Endodermal cell (in vitro differentiated cells): ENCODE results near the gene LGALS3. TPM values are rescaled to one million over a fixed set of nuclear protein-coding genes. Genes with fewer than 3 reads are reported as not detected.

ENCODE experiments used
- DNase-seq: peaks from one replicate; pipeline ENCODE4 v3.0.0-alpha.2; 2017
- H3K27ac ChIP-seq: 2 replicates; pipeline ENCODE4 v1.5.1; 2013; ENCODE audit warnings: mild to moderate bottlenecking, low read depth, low read length, moderate library complexity
- H3K27me3 ChIP-seq: 2 replicates; pipeline ENCODE4 v1.6.1; 2013; ENCODE audit warnings: mild to moderate bottlenecking, low read length, moderate library complexity; ENCODE audit not compliant: insufficient read depth, control insufficient read depth, poor library complexity, severe bottlenecking
- H3K36me3 ChIP-seq: 2 replicates; pipeline ENCODE4 v1.7.0; 2013; ENCODE audit warnings: mild to moderate bottlenecking, low read length, moderate library complexity; ENCODE audit not compliant: control insufficient read depth, insufficient read depth
- H3K4me1 ChIP-seq: one replicate; pipeline ENCODE4 v1.7.0; 2013; ENCODE audit warnings: low read length; ENCODE audit not compliant: control insufficient read depth, insufficient read depth
- H3K4me3 ChIP-seq: 2 replicates; pipeline ENCODE4 v1.5.1; 2013; ENCODE audit warnings: mild to moderate bottlenecking, low read length, moderate library complexity
- H3K9ac ChIP-seq: 2 replicates; pipeline ENCODE4 v1.6.1; 2013; ENCODE audit warnings: mild to moderate bottlenecking, low read length, moderate library complexity; ENCODE audit not compliant: poor library complexity, severe bottlenecking; ENCODE audit errors: extremely low read depth
- H3K9me3 ChIP-seq: 2 replicates; pipeline ENCODE4 v1.6.1; 2013; ENCODE audit warnings: mild to moderate bottlenecking, low read length, moderate library complexity; ENCODE audit not compliant: control insufficient read depth
- H3K27ac Mint-ChIP-seq: 2 replicates; pipeline ENCODE4 v1.8.0; 2020; ENCODE audit warnings: mixed read lengths
- H3K27me3 Mint-ChIP-seq: 2 replicates; pipeline ENCODE4 v1.8.0; 2021; ENCODE audit warnings: mild to moderate bottlenecking, mixed read lengths; ENCODE audit not compliant: insufficient read depth
- H3K36me3 Mint-ChIP-seq: 2 replicates; pipeline ENCODE4 v1.8.0; 2020; ENCODE audit warnings: low read depth, mixed read lengths
- H3K4me1 Mint-ChIP-seq: 2 replicates; pipeline ENCODE4 v1.8.0; 2020; ENCODE audit warnings: mixed read lengths
- H3K4me3 Mint-ChIP-seq: 2 replicates; pipeline ENCODE4 v1.8.0; 2020; ENCODE audit warnings: mild to moderate bottlenecking, moderate library complexity, mixed read lengths
- H3K9me3 Mint-ChIP-seq: 2 replicates; pipeline ENCODE4 v1.8.0; 2020; ENCODE audit warnings: mild to moderate bottlenecking, mixed read lengths
- whole genome bisulfite sequencing, 2 experiments: methylation state at CpG; one replicate each; pipeline versions ENCODE4 v1.1.5 to v1.1.7; 2013; ENCODE audit warnings: missing lambda C conversion rate in 2 of 2, mixed read lengths in 1 of 2; ENCODE audit not compliant: insufficient coverage in 1 of 2, insufficient read length in 1 of 2; 5-methylcytosine and 5-hydroxymethylcytosine counted together
- total RNA-seq, 2 donors: library from RNA; stranded (reverse); fragmentation: NEBNext Ultra II Directional in 1 of 2; extraction: Animal tissue kit (Norgen Biotek cat#: 25700) in 1 of 2; gene quantifications; 2 replicates in 1 of 2; 3 replicates in 1 of 2; pipeline ENCODE4 v1.2.1, GENCODE V29; 2021
- TF ChIP-seq, protein P1 (sequence below): fragments of 200-600 bp; sonication (generic); conservative IDR thresholded peaks from 2 replicates; pipeline ENCODE4 v1.5.0; 2021; ENCODE audit warnings: antibody characterized with exemption, mild to moderate bottlenecking

LGALS3 gene
- total RNA-seq, 2 donors from 2014 or later, result 1.0 to 2.0 TPM

- H3K9me3 Mint-ChIP-seq, result no peaks in the 10 kb centered on the region
- Histone ChIP-seq H3K36me3 (no peaks in the 10 kb centered on the region), H3K4me3 (no peak overlapping the region), H3K27me3 (no peaks in the 10 kb centered on the region), H3K4me1 (peaks cover 21% of the 10 kb centered on the region), H3K9ac (no peak overlapping the region), H3K27ac (no peak overlapping the region), H3K9me3 (no peaks in the 10 kb centered on the region)
- H3K4me3 Mint-ChIP-seq, result no peak overlapping the region
- 92 to 100% methylated on average over 2 to 3 of the region's 3 CpGs for WGBS, 2 experiments
- TF ChIP-seq, protein P1, sequence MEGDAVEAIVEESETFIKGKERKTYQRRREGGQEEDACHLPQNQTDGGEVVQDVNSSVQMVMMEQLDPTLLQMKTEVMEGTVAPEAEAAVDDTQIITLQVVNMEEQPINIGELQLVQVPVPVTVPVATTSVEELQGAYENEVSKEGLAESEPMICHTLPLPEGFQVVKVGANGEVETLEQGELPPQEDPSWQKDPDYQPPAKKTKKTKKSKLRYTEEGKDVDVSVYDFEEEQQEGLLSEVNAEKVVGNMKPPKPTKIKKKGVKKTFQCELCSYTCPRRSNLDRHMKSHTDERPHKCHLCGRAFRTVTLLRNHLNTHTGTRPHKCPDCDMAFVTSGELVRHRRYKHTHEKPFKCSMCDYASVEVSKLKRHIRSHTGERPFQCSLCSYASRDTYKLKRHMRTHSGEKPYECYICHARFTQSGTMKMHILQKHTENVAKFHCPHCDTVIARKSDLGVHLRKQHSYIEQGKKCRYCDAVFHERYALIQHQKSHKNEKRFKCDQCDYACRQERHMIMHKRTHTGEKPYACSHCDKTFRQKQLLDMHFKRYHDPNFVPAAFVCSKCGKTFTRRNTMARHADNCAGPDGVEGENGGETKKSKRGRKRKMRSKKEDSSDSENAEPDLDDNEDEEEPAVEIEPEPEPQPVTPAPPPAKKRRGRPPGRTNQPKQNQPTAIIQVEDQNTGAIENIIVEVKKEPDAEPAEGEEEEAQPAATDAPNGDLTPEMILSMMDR, result no peak
- H3K36me3 Mint-ChIP-seq, result no peaks in the 10 kb centered on the region
- no peak for DNase-seq
- no peak overlapping the region for H3K27ac Mint-ChIP-seq
- H3K27me3 Mint-ChIP-seq, result peaks cover 6% of the 10 kb centered on the region
- H3K4me1 Mint-ChIP-seq, result peaks cover 44% of the 10 kb centered on the region
Observed at GRCh38 chr14:55118761-55119160, 10.3 kb upstream of the LGALS3 start.

- H3K27ac Mint-ChIP-seq, result no peak overlapping the region
- DNase-seq, result no peak
- Histone ChIP-seq H3K36me3 (no peaks in the 10 kb centered on the region), H3K9me3 (no peaks in the 10 kb centered on the region), H3K4me3 (no peak overlapping the region), H3K9ac (no peak overlapping the region), H3K27ac (no peak overlapping the region), H3K4me1 (peaks cover 18% of the 10 kb centered on the region), H3K27me3 (peaks cover 4% of the 10 kb centered on the region)
- TF ChIP-seq, protein P1, result no peak
- WGBS, 2 experiments, result 84 to 88% methylated on average over 9 to 13 of the region's 13 CpGs
- no peaks in the 10 kb centered on the region for H3K36me3 Mint-ChIP-seq
- peaks cover 38% of the 10 kb centered on the region for H3K4me1 Mint-ChIP-seq
- H3K27me3 Mint-ChIP-seq, result peaks cover 17% of the 10 kb centered on the region
- H3K9me3 Mint-ChIP-seq, result no peaks in the 10 kb centered on the region
- H3K4me3 Mint-ChIP-seq, result no peak overlapping the region
Observed at GRCh38 chr14:55120571-55121495, 8.2 kb upstream of the LGALS3 start.

DNA sequence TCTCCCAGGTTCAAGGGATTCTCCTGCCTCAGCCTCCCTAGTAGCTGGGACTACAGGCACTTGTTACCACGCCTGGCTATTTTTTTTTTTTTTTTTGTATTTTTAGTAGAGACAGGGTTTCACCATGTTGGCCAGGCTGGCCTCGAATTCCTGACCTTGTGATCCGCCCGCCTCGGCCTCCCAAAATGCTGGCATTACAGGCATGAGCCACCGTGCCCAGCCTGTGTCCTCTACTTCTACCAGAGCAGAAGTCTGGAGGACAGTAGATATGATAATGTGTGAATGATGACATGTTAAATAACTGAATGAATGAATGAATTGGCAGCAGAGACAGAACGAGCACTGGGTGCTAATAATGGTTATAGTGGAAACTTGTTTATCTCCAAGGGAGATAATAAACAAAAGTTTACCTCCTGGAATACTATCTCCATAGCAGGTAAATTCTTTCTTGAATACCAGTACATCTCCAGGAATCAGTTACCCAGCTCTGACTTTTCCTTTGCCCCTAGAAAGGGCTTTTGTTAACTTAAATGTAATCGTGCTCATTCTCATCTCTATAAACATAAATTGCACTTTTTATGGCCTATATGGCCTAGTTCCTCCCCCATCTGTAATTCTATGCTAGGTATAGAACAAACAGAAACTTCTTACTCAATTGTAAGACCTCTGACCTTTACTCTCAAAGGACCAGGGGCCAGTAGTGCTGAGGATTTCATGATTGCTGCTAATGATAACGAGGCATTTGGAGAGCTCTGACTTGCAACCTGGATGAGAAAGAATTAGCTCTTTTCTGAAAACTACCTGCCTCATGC lies 7.2 kb upstream of the LGALS3 start:
- no peak for DNase-seq
- Mint-ChIP-seq H3K27me3 (peaks cover 26% of the 10 kb centered on the region), H3K4me1 (peaks cover 28% of the 10 kb centered on the region), H3K4me3 (no peak overlapping the region), H3K36me3 (no peaks in the 10 kb centered on the region), H3K9me3 (no peaks in the 10 kb centered on the region), H3K27ac (no peak overlapping the region)
- H3K27me3 ChIP-seq, result peaks cover 13% of the 10 kb centered on the region
- H3K36me3 ChIP-seq, result no peaks in the 10 kb centered on the region
- H3K9ac ChIP-seq, result no peak overlapping the region
- H3K9me3 ChIP-seq, result no peaks in the 10 kb centered on the region
- H3K27ac ChIP-seq, result no peak overlapping the region
- peaks cover 10% of the 10 kb centered on the region for H3K4me1 ChIP-seq
- 92 to 93% methylated on average over 6 to 8 of the region's 9 CpGs for WGBS, 2 experiments
- H3K4me3 ChIP-seq, result no peak overlapping the region
- TF ChIP-seq, protein P1, result no peak
